ENCODE results near the gene CATSPER1.

CATSPER1 gene

GRCh38 chr11:66066751-66067150 lies 40.5 kb upstream of the CATSPER1 start:
- H3K4me3 ChIP-seq (ENCODE audit: control insufficient read depth, low read depth, low read length) = no peak overlapping the region
- TF ChIP-seq CTCF (conservative IDR thresholded peaks at IDR 0.05; ENCODE audit: control insufficient read depth, insufficient read depth, low read depth, low read length) = no peak
- DNase-seq (ENCODE audit: low read depth) = no peak

GRCh38 chr11:66064571-66064970 lies 38.3 kb upstream of the CATSPER1 start:
- H3K4me3 ChIP-seq (ENCODE audit: control insufficient read depth, low read depth, low read length) = no peak overlapping the region
- TF ChIP-seq CTCF (conservative IDR thresholded peaks at IDR 0.05; ENCODE audit: control insufficient read depth, insufficient read depth, low read depth, low read length) = no peak
- DNase-seq (ENCODE audit: low read depth) = no peak

GRCh38 chr11:66063900-66064299 lies 37.6 kb upstream of the CATSPER1 start:
- TF ChIP-seq CTCF (conservative IDR thresholded peaks at IDR 0.05; ENCODE audit: control insufficient read depth, insufficient read depth, low read depth, low read length) = no peak
- no peak overlapping the region for H3K4me3 ChIP-seq (ENCODE audit: control insufficient read depth, low read depth, low read length)
- no peak for DNase-seq (ENCODE audit: low read depth)

GRCh38 chr11:66062408-66062807 lies 36.1 kb upstream of the CATSPER1 start:
- no peak for TF ChIP-seq CTCF (conservative IDR thresholded peaks at IDR 0.05; ENCODE audit: control insufficient read depth, insufficient read depth, low read depth, low read length)
- H3K4me3 ChIP-seq (ENCODE audit: control insufficient read depth, low read depth, low read length) = no peak overlapping the region
- DNase-seq (ENCODE audit: low read depth) = no peak

- no peak for TF ChIP-seq CTCF (conservative IDR thresholded peaks at IDR 0.05; ENCODE audit: control insufficient read depth, insufficient read depth, low read depth, low read length)
- H3K4me3 ChIP-seq (ENCODE audit: control insufficient read depth, low read depth, low read length) = no peak overlapping the region
- no peak for DNase-seq (ENCODE audit: low read depth)
Measured at GRCh38 chr11:66061268-66061667, 35.0 kb upstream of the CATSPER1 start.

GRCh38 chr11:66059966-66060680 lies 33.8 kb upstream of the CATSPER1 start:
- H3K4me3 ChIP-seq (ENCODE audit: control insufficient read depth, low read depth, low read length) = no peak overlapping the region
- no peak for TF ChIP-seq CTCF (conservative IDR thresholded peaks at IDR 0.05; ENCODE audit: control insufficient read depth, insufficient read depth, low read depth, low read length)
- no peak for DNase-seq (ENCODE audit: low read depth)

GRCh38 chr11:66056501-66056900 lies 30.2 kb upstream of the CATSPER1 start:
- no peak for TF ChIP-seq CTCF (conservative IDR thresholded peaks at IDR 0.05; ENCODE audit: control insufficient read depth, insufficient read depth, low read depth, low read length)
- no peak overlapping the region for H3K4me3 ChIP-seq (ENCODE audit: control insufficient read depth, low read depth, low read length)
- DNase-seq (ENCODE audit: low read depth) = no peak

Data from fibroblast of mammary gland (primary cell).